Bone marrow (tissue), 2 donors: ENCODE data around the gene TRMO.
"Not testable (repeated sequence)": the region's sequence is repeated elsewhere in the genome, so short reads cannot be mapped to it uniquely, and the experiment has no call there.

Experiments used
- DNase-seq, 2 donors: peaks; one replicate each; lab custom pipeline; 2025; lab: John Stamatoyannopoulos, UW

Gene TRMO, protein sequence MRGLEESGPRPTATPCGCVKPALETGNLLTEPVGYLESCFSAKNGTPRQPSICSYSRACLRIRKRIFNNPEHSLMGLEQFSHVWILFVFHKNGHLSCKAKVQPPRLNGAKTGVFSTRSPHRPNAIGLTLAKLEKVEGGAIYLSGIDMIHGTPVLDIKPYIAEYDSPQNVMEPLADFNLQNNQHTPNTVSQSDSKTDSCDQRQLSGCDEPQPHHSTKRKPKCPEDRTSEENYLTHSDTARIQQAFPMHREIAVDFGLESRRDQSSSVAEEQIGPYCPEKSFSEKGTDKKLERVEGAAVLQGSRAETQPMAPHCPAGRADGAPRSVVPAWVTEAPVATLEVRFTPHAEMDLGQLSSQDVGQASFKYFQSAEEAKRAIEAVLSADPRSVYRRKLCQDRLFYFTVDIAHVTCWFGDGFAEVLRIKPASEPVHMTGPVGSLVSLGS

DNA sequence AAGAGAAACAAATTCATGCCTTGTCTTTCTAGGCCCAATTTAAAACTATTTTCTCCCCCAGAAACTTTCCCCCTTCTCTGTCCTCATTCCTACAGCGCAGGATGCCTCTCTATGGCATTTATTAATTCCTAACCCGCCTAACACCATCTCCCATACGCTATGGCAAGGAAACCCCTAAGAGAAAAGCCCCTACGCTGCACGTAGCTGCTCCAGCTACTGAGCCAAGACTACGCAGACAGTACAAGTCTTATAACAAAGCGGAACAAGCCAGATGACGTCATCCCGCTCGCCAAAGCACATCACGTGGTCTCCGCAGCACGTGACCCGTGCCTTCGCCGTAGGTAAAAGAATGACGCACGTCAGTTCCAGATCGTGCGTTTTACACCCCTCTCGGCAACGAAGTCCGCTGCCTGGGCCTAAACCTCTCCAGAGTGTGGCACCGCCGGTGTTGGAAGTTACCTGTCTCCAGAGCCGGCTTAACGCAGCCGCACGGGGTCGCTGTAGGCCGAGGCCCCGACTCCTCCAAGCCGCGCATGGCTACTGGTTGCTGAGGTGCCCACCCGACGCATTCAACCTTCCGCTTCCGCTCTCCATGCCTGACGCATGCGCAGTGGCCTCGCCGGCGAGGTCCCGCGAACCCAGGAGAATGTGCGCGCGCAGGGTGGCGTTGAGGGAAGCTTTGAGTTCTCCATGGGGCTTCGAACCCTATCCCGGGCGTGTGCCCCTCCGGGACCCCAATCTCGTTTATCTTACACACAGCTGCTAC is at the start of gene TRMO:
TSS of gene TRMO (minus strand) at position 542 of the 766 bp plus-strand sequence. CDS start at position 535, 7 bp downstream.
- DNase-seq: peak; percentile 96 to 98

DNA sequence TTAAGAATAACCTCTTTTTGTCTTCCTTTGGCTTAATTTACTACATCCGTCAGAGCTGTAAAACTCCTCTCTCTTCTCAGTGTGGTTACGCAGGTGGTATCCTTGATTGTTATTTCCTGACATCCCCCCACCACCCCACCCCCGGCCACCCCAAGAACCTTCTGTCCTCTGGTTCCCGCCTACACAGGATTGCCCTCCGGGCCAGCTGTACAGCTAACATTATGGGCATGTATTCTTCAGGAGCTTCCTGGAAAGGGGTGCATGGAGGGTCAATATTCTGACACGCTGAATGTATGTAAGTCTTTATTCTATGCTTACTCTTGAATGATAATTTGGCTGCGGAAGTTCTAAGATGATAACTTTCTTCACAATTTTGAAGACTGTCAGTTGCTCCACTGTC is 47.9 kb upstream of the TRMO start:
- DNase-seq: no peak

DNA sequence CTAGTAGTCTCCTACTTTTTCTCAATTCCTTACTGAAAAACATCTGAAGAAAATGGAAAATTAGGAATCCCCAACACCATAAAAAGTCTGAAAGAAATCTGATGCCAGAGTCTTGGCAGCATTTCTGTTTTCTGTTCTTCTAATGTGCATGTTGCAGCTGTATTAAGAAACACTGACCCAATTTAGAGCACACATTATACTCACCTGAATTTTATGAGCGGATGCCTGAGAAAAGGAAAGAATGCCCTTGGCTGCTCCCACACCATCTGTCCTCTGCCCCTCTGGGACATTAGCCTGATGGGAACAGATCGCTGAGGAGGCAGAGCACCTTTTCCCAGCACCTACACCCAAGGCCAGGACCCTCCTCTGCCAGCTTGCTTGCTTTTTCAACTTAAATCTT is 46.7 kb upstream of the TRMO start:
- DNase-seq: no peak

DNA sequence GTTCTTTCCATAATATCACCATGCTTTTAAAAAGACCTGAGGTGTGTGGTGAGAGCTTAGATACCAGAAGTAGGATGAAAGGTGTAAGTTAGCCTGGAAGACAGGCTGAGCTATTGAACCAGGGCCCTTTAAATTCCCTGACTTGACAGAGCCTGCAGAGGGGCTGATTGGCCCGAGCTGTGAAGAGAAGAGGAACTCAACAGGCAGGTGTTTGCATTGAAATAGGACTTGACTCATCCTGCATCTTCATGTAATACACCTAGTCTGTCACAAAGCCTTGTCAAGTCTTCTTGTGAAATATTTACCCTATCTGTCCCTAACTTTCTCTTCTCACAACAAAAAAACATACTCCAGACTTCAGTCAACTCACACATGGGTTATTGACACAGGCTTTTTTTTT is 44.2 kb upstream of the TRMO start:
- no peak for DNase-seq

DNA sequence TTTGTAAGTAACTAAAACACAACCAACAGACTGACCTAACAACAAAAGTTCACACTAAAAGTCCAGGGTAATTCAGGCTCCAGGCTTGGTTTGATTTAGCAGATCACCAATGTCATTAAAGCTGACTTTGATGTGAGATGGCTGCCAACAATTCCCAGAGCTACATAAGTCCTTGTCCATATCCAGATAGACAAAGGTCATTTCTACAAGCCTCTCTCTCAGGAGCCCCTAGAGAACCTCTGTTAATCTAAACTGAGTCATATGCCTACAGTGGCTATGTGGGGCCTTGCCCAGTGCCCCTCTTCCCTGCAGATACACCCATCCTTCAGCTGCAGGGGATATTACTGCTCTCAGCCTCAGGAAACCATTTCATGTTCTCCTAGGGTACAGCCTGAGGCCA is 42.6 kb upstream of the TRMO start:
- no peak for DNase-seq

GRCh38 chr9:97963232-97963631 is 40.9 kb upstream of the TRMO start:
- no peak for DNase-seq

GRCh38 chr9:97962575-97962974 is 40.3 kb upstream of the TRMO start:
- DNase-seq: no peak

DNA sequence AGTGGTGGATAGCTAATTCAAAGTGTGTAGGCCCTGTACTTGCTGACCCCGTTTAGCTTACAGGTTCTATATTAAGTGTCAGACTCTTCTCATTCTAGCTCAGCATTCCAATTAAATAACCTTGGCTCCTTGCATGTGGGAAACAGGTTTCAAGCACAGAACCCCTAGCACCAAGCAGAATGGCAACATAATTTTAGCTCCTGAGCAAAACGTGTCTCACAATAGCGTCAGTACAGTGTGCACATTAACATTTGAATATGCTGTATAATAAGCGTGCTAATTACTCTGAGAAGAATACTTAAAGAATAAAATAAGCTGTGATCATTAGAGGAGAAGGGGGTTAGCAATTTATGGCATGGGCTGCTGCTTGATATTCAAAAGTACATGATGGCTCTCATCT is 39.8 kb upstream of the TRMO start:
- DNase-seq: no peak

- DNase-seq: no peak
These were observed 39.1 kb upstream of the TRMO start for GRCh38 chr9:97961361-97961760.

DNA sequence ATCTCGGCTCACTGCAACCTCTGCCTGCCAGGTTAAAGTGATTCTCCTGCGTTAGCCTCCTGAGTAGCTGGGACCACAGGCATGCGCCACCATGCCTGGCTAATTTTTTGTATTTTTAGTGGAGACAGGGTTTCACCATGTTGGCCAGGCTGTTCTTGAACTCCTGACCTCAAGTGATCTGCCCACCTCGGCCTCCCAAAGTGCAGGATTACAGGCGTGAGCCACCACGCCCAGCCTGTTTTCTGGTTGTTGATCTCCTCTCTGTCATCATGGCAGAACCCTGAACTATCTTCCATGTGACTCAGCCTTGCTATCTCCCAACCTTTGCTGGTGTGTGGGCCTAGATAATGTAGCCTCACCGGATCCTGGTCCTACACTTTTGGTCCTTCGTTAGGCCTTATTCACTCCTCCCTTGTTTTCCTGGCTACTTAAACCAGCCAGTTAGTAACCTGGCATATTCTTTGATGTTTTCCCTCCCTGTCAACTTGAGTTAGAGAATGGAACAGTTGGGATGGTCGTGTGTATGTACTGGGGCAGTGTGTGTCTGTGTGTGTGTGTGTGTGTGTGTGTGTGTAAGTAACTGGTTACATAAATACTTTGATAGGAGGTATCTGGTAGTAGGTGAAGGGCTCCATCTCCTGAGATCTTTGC is 38.5 kb upstream of the TRMO start:
- DNase-seq: not testable (repeated sequence)

DNA sequence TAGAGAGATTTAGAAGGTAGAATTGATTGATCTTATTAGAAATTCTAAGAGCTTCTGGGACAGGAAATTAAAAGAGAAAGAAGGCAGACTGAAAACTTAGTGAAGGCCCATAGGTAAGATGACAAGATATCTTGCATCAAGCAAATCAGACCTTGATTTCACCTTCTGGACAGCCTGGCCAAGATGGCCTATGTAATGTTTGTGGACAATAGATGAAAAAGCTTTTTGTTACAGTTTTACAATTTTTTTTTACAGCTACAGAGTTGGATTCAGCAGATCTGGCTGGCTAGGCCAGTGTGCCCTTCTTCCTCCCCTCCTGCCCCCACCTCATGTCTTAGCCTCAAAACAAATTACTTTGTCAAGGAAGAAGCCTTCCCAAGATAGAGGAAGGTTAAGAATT is 37.3 kb upstream of the TRMO start:
- no peak for DNase-seq

DNA sequence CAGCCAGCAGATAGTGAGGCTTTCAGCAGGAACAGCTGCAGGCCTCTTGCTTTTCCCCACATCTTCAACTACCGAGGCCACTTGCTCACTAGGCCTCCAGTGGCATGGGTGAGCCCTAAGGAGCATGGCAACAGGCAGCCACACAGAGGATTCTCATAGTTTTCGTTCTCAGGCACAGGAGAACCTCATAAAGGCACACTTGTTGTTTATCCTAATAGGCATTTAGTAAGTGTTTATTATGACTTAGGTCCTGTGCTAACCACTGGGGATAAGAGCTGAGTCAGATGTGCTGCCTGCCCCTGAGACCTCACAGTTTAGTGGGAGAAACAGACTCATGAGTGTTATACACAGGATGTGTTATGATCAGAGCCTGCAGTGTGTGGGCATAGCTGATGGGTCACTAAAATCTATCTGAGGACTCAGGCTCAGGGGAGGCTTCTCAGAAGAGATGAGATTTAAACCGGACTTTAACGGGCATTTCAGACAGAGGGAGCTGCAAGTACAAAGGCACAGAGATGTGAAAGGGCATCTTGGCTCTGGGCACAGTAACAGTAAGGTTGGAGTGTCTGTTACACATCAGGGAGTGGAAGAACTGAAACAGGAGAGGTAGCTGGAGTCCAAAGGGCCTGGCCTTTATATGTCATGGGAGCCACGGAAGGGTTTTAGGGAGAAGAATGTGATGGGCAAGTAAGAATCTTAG is 36.7 kb upstream of the TRMO start:
- DNase-seq: peak in 1 of 2 donors; percentile 40

- DNase-seq: no peak
These were observed 34.0 kb upstream of the TRMO start for GRCh38 chr9:97956331-97956730.

DNA sequence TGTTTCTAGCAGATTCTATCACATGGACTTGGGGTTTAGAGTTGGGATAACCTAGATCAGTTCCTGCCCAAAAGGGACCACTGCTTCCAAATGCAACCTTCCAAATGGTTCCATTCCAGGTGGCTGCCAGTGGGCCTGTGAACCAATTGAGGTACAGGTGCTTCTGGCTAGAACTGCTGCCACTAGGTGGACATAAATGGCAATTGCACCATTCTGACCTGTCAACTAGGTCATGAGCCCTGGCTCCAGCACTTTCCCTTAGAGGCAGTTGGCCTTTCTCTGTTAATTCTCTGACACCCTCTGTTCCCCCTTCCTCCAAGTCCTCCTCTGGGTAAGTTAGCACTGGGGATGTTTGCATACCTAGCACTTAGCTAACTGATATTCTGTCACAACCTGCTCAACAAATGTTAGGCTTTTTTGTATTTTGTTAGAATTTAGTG is 32.3 kb upstream of the TRMO start:
- DNase-seq: peak in 1 of 2 donors; percentile 68

DNA sequence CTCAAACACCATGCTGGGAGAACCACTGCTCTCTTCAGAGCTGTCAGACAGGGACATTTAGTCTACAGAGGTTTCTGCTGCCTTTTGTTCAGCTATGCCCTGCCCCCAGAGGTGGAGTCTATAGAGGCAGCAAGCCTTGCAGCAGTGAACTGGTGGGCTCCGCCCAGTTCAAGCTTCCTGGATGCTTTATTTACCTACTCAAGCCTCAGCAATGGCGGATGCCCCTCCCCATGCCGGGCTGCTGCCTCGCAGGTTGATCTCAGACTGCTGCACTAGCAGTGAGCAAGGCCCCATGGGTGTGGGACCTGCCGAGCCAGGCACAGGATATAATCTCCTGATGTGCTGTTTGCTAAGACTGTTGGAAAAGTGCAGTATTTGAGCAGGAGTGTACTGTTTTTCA is 28.6 kb upstream of the TRMO start:
- DNase-seq: not testable (repeated sequence)

GRCh38 chr9:97947094-97947493 is 24.8 kb upstream of the TRMO start:
- DNase-seq: not testable (repeated sequence)

DNA sequence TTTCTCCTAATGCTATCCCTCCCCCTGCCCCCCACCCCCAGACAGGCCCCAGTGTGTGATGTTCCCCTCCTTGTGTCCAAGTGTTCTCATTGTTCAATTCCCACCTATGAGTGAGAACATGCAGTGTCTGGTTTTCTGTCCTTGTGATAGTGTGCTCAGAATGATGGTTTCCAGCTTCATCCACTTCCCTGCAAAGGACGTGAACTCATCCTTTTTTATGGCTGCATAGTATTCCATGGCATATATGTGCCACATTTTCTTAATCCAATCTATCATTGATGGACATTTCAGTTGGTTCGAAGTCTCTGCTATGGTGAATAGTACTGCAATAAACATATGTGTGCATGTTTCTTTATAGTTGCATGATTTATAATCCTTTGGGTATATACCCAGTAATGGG is 23.2 kb upstream of the TRMO start:
- DNase-seq: not testable (repeated sequence)

DNA sequence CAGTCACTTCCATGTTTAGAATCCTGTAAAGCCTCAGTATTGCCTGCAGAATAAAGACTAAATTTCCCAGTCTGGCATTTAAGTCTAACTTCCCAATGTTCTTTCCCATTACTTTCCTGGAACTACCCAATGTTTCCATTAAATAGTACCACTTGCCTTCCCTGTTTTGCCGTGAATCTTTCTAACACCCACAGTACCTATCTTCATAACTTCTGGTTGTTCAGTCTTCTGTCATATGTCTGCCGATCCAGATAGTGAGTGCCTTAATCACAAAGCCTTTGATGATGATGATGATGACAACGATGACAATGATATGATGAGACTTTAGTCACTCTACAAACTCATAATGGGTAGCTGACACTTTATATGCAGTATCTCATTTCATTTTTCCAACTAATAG is 22.3 kb upstream of the TRMO start:
- no peak for DNase-seq

- no peak for DNase-seq
These were observed 21.1 kb upstream of the TRMO start for GRCh38 chr9:97943308-97943855.

DNA sequence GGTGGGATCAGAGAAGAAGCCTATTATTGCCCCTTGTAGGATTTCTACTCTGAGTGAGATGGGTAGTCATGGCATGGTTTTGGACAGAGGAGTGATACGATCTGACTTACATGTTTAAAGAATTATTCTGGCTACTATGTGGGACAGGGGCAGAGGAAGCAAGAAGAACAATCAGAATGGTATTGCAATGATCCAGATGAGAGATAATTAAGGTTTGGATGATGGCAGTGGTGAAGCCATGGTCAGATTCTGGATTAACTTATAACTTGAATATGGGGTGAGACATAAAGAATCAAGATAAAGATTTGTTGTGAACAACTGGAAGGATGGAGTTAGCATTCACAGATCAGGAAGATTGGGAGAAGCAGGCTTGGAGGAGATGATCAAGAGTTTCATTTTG is 19.0 kb upstream of the TRMO start:
- no peak for DNase-seq

- no peak for DNase-seq
These were observed 18.4 kb upstream of the TRMO start for GRCh38 chr9:97940741-97941140.

DNA sequence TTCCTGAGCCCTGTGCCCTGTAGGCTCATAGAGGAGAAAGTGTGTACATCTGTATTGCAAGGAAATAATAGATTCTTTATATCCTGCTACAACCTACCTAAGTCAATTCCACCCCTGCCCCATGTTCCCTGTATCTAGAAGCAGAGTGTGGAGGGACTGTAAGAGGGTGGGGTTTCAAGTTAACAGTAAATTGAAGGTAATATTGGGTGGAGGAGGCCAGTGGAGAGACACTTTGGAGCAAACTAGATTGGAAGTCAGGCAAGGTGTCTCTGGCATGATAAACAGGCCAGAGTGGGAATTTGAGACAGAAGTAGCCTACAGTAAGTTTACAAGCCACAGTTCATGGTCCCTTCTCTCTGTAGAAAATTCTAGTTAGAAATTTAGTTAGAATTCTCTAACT is 17.9 kb upstream of the TRMO start:
- DNase-seq: no peak
